Neural progenitor cell (in vitro differentiated cells): ENCODE data around the gene CYP3A5.

Experiments used
- EZH2 ChIP-seq: fragments of 200-600 bp; sonication (generic); IDR thresholded peaks from 2 replicates; pipeline ENCODE4 v1.6.1; 2017; ENCODE audit warnings: antibody characterized with exemption, mild to moderate bottlenecking, moderate library complexity
- TF ChIP-seq, protein P1 (sequence below): fragments of 200-600 bp; sonication (generic); IDR thresholded peaks from 2 replicates; pipeline ENCODE4 v1.5.1; 2017; ENCODE audit warnings: antibody characterized with exemption, mild to moderate bottlenecking

DNA sequence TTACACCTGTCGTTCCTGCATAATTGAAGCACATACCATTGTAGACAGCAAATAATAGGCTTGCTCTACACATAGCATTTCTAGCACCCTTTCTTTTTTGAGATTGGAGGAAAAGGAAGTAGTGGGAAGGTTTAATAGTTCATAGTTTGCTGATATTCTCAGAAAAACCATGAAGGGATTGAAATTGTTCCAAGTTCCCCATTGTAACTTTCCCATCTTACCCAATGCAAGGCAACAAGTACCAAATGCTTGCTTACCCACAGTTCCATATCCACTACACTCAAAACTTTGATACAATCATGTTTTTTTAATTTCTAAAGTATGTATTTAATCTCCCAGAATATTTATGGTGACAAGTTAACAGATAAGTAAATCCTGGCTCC, 13.8 kb downstream of the CYP3A5 start:
- TF ChIP-seq, protein P1, sequence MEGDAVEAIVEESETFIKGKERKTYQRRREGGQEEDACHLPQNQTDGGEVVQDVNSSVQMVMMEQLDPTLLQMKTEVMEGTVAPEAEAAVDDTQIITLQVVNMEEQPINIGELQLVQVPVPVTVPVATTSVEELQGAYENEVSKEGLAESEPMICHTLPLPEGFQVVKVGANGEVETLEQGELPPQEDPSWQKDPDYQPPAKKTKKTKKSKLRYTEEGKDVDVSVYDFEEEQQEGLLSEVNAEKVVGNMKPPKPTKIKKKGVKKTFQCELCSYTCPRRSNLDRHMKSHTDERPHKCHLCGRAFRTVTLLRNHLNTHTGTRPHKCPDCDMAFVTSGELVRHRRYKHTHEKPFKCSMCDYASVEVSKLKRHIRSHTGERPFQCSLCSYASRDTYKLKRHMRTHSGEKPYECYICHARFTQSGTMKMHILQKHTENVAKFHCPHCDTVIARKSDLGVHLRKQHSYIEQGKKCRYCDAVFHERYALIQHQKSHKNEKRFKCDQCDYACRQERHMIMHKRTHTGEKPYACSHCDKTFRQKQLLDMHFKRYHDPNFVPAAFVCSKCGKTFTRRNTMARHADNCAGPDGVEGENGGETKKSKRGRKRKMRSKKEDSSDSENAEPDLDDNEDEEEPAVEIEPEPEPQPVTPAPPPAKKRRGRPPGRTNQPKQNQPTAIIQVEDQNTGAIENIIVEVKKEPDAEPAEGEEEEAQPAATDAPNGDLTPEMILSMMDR, result no peak
- no peak for TF ChIP-seq EZH2
